Measurements from ENCODE around the gene TMEM131.
A peak's percentile ranks its signal among the peaks of the same experiment; 100 is the strongest.

The TMEM131 gene

GRCh38 chr2:97995026-97995733, 568 bp downstream of the TMEM131 start:
- no peaks in the 10 kb centered on the region for H3K9me3 ChIP-seq
- H3K36me3 ChIP-seq, result no peaks in the 10 kb centered on the region
- peak overlapping the region; percentile 80 for H3K4me3 ChIP-seq (ENCODE audit: low read depth, low read length)
- no peak for TF ChIP-seq CTCF (IDR thresholded peaks at IDR 0.05; ENCODE audit: low read depth, low read length)
- H3K4me1 ChIP-seq, result no peaks in the 10 kb centered on the region
- H3K27me3 ChIP-seq, result no peaks in the 10 kb centered on the region
- DNase-seq, result no peak

GRCh38 chr2:97994476-97994875, 1.3 kb downstream of the TMEM131 start:
- TF ChIP-seq CTCF (IDR thresholded peaks at IDR 0.05; ENCODE audit: low read depth, low read length), result no peak
- Histone ChIP-seq H3K36me3 (no peaks in the 10 kb centered on the region), H3K4me1 (no peaks in the 10 kb centered on the region), H3K4me3 (ENCODE audit: low read depth, low read length) (peak overlapping the region; percentile 80), H3K27me3 (no peaks in the 10 kb centered on the region), H3K9me3 (no peaks in the 10 kb centered on the region)
- DNase-seq, result no peak

- no peak for TF ChIP-seq CTCF (IDR thresholded peaks at IDR 0.05; ENCODE audit: low read depth, low read length)
- no peak for DNase-seq
- Histone ChIP-seq H3K9me3 (no peaks in the 10 kb centered on the region), H3K27me3 (no peaks in the 10 kb centered on the region), H3K36me3 (no peaks in the 10 kb centered on the region), H3K4me3 (ENCODE audit: low read depth, low read length) (peak overlapping the region; percentile 80), H3K4me1 (no peaks in the 10 kb centered on the region)
These were observed 1.8 kb downstream of the TMEM131 start for GRCh38 chr2:97993926-97994325.

GRCh38 chr2:97992836-97993825, 2.6 kb downstream of the TMEM131 start:
- Histone ChIP-seq H3K4me1 (no peaks in the 10 kb centered on the region), H3K36me3 (no peaks in the 10 kb centered on the region), H3K9me3 (no peaks in the 10 kb centered on the region), H3K4me3 (ENCODE audit: low read depth, low read length) (peak overlapping the region; percentile 80), H3K27me3 (no peaks in the 10 kb centered on the region)
- DNase-seq, result no peak
- no peak for TF ChIP-seq CTCF (IDR thresholded peaks at IDR 0.05; ENCODE audit: low read depth, low read length)

GRCh38 chr2:97991081-97991856, 4.5 kb downstream of the TMEM131 start:
- no peak for TF ChIP-seq CTCF (IDR thresholded peaks at IDR 0.05; ENCODE audit: low read depth, low read length)
- Histone ChIP-seq H3K36me3 (no peaks in the 10 kb centered on the region), H3K27me3 (no peaks in the 10 kb centered on the region), H3K9me3 (no peaks in the 10 kb centered on the region), H3K4me1 (no peaks in the 10 kb centered on the region), H3K4me3 (ENCODE audit: low read depth, low read length) (no peak overlapping the region)
- DNase-seq, result no peak
